ENCODE measurements around the gene GALK2.

Gene GALK2

GRCh38 chr15:49270541-49271421, 100.7 kb downstream of the GALK2 start:
- in situ Hi-C loops (cut with MboI; ENCODE audit: low sequenced_read_pairs) = no loop called here

- in situ Hi-C loops (cut with MboI; ENCODE audit: low sequenced_read_pairs) = no loop called here
Measured at GRCh38 chr15:49273734-49274318, 103.8 kb downstream of the GALK2 start.

GRCh38 chr15:49278751-49279150, 108.7 kb downstream of the GALK2 start:
- in situ Hi-C loops (cut with MboI; ENCODE audit: low sequenced_read_pairs) = no loop called here

- in situ Hi-C loops (cut with MboI; ENCODE audit: low sequenced_read_pairs) = no loop called here
Measured at GRCh38 chr15:49279521-49280456, 109.7 kb downstream of the GALK2 start.

GRCh38 chr15:49282366-49282765, 112.3 kb downstream of the GALK2 start:
- in situ Hi-C loops (cut with MboI; ENCODE audit: low sequenced_read_pairs) = no loop called here

- in situ Hi-C loops (cut with MboI; ENCODE audit: low sequenced_read_pairs) = no loop called here
Measured at GRCh38 chr15:49286649-49287404, 116.8 kb downstream of the GALK2 start.

- in situ Hi-C loops (cut with MboI; ENCODE audit: low sequenced_read_pairs) = no loop called here
Measured at GRCh38 chr15:49287481-49287880, 117.4 kb downstream of the GALK2 start.

GRCh38 chr15:49288391-49288790, 118.3 kb downstream of the GALK2 start:
- in situ Hi-C loops (cut with MboI; ENCODE audit: low sequenced_read_pairs) = no loop called here

GRCh38 chr15:49290191-49290590, 120.1 kb downstream of the GALK2 start:
- in situ Hi-C loops (cut with MboI; ENCODE audit: low sequenced_read_pairs) = no loop called here

- in situ Hi-C loops (cut with MboI; ENCODE audit: low sequenced_read_pairs) = no loop called here
Measured at GRCh38 chr15:49293941-49294340, 123.9 kb downstream of the GALK2 start.

GRCh38 chr15:49296258-49296657, 126.2 kb downstream of the GALK2 start:
- in situ Hi-C loops (cut with MboI; ENCODE audit: low sequenced_read_pairs) = no loop called here

- in situ Hi-C loops (cut with MboI; ENCODE audit: low sequenced_read_pairs) = no loop called here
Measured at GRCh38 chr15:49297584-49297983, 127.5 kb downstream of the GALK2 start.

GRCh38 chr15:49300856-49301255, 130.8 kb downstream of the GALK2 start:
- in situ Hi-C loops (cut with MboI; ENCODE audit: low sequenced_read_pairs) = no loop called here

- in situ Hi-C loops (cut with MboI; ENCODE audit: low sequenced_read_pairs) = no loop called here
Measured at GRCh38 chr15:49301562-49301961, 131.5 kb downstream of the GALK2 start.

- in situ Hi-C loops (cut with MboI; ENCODE audit: low sequenced_read_pairs) = no loop called here
Measured at GRCh38 chr15:49303003-49303402, 133.0 kb downstream of the GALK2 start.

GRCh38 chr15:49306551-49306950, 136.5 kb downstream of the GALK2 start:
- in situ Hi-C loops (cut with MboI; ENCODE audit: low sequenced_read_pairs) = no loop called here

- in situ Hi-C loops (cut with MboI; ENCODE audit: low sequenced_read_pairs) = no loop called here
Measured at GRCh38 chr15:49308686-49309085, 138.6 kb downstream of the GALK2 start.

- in situ Hi-C loops (cut with MboI; ENCODE audit: low sequenced_read_pairs) = no loop called here
Measured at GRCh38 chr15:49309889-49310288, 139.8 kb downstream of the GALK2 start.

GRCh38 chr15:49313650-49314049, 143.6 kb downstream of the GALK2 start:
- in situ Hi-C loops (cut with MboI; ENCODE audit: low sequenced_read_pairs) = no loop called here

GRCh38 chr15:49314716-49315115, 144.7 kb downstream of the GALK2 start:
- in situ Hi-C loops (cut with MboI; ENCODE audit: low sequenced_read_pairs) = no loop called here

- in situ Hi-C loops (cut with MboI; ENCODE audit: low sequenced_read_pairs) = no loop called here
Measured at GRCh38 chr15:49315391-49315823, 145.4 kb downstream of the GALK2 start.
